Right lobe of liver (tissue), 4 donors: ENCODE measurements around the gene PHGDH.

Source experiments
- CTCF ChIP-seq, 4 donors: fragments of 200-600 bp in 3 of 4; fragments of 450-650 bp in 1 of 4; IDR thresholded peaks; one replicate each; pipeline versions ENCODE4 v1.5.1 to v1.8.0; 2016 to 2022; ENCODE audit warnings: antibody characterized with exemption in 4 of 4, mild to moderate bottlenecking in 2 of 4
- POLR2A ChIP-seq: fragments of 450-650 bp; IDR thresholded peaks from one replicate; pipeline ENCODE4 v1.6.1; 2017; ENCODE audit warnings: antibody characterized with exemption, mild to moderate bottlenecking
- donor health status: DM: no; HTN: no; CAD: no.
- donor health status: DM: no; HTN: no; CAD: no.
- donor health status: DM: no; HTN: yes; CAD: no.

- TF ChIP-seq CTCF (IDR thresholded peaks at IDR 0.05) (peak in 3 of 4 donors; percentile 11 to 42 (median 29)), POLR2A (no peak)
Observed at GRCh38 chr1:119781434-119782210, 69.9 kb downstream of the PHGDH start.
